ENCODE data around the gene CARM1.

CARM1 gene

GRCh38 chr19:10907925-10908324, 36.6 kb downstream of the CARM1 start:
- DNase-seq (ENCODE audit: low read depth in 2 of 2), result no peak

- no peak for DNase-seq (ENCODE audit: low read depth in 2 of 2)
These were observed 37.1 kb downstream of the CARM1 start for GRCh38 chr19:10908380-10908960.

- DNase-seq (ENCODE audit: low read depth in 2 of 2), result no peak
These were observed 40.4 kb downstream of the CARM1 start for GRCh38 chr19:10911579-10912363.

GRCh38 chr19:10912619-10913018, 41.3 kb downstream of the CARM1 start:
- DNase-seq (ENCODE audit: low read depth in 2 of 2), result no peak

GRCh38 chr19:10913716-10914340, 42.5 kb downstream of the CARM1 start:
- no peak for DNase-seq (ENCODE audit: low read depth in 2 of 2)

- no peak for DNase-seq (ENCODE audit: low read depth in 2 of 2)
These were observed 44.1 kb downstream of the CARM1 start for GRCh38 chr19:10915130-10916091.

GRCh38 chr19:10916602-10917001, 45.2 kb downstream of the CARM1 start:
- no peak for DNase-seq (ENCODE audit: low read depth in 2 of 2)

- no peak for DNase-seq (ENCODE audit: low read depth in 2 of 2)
These were observed 47.0 kb downstream of the CARM1 start for GRCh38 chr19:10918359-10918758.

GRCh38 chr19:10919352-10920287, 48.3 kb downstream of the CARM1 start:
- no peak for DNase-seq (ENCODE audit: low read depth in 2 of 2)

- DNase-seq (ENCODE audit: low read depth in 2 of 2), result no peak
These were observed 48.9 kb downstream of the CARM1 start for GRCh38 chr19:10920288-10920655.

GRCh38 chr19:10920781-10921180, 49.4 kb downstream of the CARM1 start:
- DNase-seq (ENCODE audit: low read depth in 2 of 2), result no peak

- no peak for DNase-seq (ENCODE audit: low read depth in 2 of 2)
These were observed 50.0 kb downstream of the CARM1 start for GRCh38 chr19:10921199-10921909.

GRCh38 chr19:10921910-10922637, 50.7 kb downstream of the CARM1 start:
- DNase-seq (ENCODE audit: low read depth in 2 of 2), result no peak

GRCh38 chr19:10922638-10923014, 51.3 kb downstream of the CARM1 start:
- no peak for DNase-seq (ENCODE audit: low read depth in 2 of 2)

GRCh38 chr19:10923260-10924112, 52.1 kb downstream of the CARM1 start:
- DNase-seq (ENCODE audit: low read depth in 2 of 2), result no peak

- DNase-seq (ENCODE audit: low read depth in 2 of 2), result no peak
These were observed 53.2 kb downstream of the CARM1 start for GRCh38 chr19:10924597-10924996.

GRCh38 chr19:10927730-10928562, 56.6 kb downstream of the CARM1 start:
- DNase-seq (ENCODE audit: low read depth in 2 of 2), result no peak

All from stimulated activated CD4-positive, alpha-beta T cell treated with anti-CD3 and anti-CD28 coated beads, Interleukin-15, amount 100 ng/mL, for 48 hours (primary cell).